Nephron (organoid): ENCODE results near the gene TPCN1.

Source experiments
- H3K27ac Mint-ChIP-seq, 3 experiments: 2 replicates each; pipeline ENCODE4 v1.8.0; 2020; ENCODE audit warnings: mixed read lengths in 3 of 3, mild to moderate bottlenecking in 2 of 3, moderate library complexity in 1 of 3
- H3K27me3 Mint-ChIP-seq: 2 replicates; pipeline ENCODE4 v1.8.0; 2021; ENCODE audit warnings: low read depth, mild to moderate bottlenecking, moderate library complexity, mixed read lengths
- H3K36me3 Mint-ChIP-seq: 2 replicates; pipeline ENCODE4 v1.8.0; 2020; ENCODE audit warnings: low read depth, mixed read lengths
- H3K4me1 Mint-ChIP-seq: 2 replicates; pipeline ENCODE4 v1.8.0; 2020; ENCODE audit warnings: mixed read lengths
- H3K4me3 Mint-ChIP-seq, 3 experiments: 2 replicates each; pipeline ENCODE4 v1.8.0; 2020; ENCODE audit warnings: mild to moderate bottlenecking in 3 of 3, mixed read lengths in 3 of 3, moderate library complexity in 2 of 3
- H3K9me3 Mint-ChIP-seq: 2 replicates; pipeline ENCODE4 v1.8.0; 2020; ENCODE audit warnings: mixed read lengths
- CTCF ChIP-seq, 3 experiments: fragments of 200-600 bp; sonication (generic); IDR thresholded peaks; one replicate each; pipeline ENCODE4 v1.5.0; 2021; ENCODE audit warnings: antibody characterized with exemption in 3 of 3; ENCODE audit not compliant: unreplicated experiment in 3 of 3

TPCN1 gene

GRCh38 chr12:113179023-113179422, 42.2 kb upstream of the TPCN1 start:
- peaks cover 6% of the 10 kb centered on the region for H3K9me3 Mint-ChIP-seq
- TF ChIP-seq CTCF (IDR thresholded peaks at IDR 0.05; ENCODE audit: unreplicated experiment in 3 of 3), result no peak
- H3K4me3 Mint-ChIP-seq, result no peak overlapping the region
- H3K27me3 Mint-ChIP-seq, result peaks cover 4% of the 10 kb centered on the region
- peaks cover 69% of the 10 kb centered on the region for H3K36me3 Mint-ChIP-seq
- no peaks in the 10 kb centered on the region for H3K4me1 Mint-ChIP-seq
- no peak overlapping the region for H3K27ac Mint-ChIP-seq

GRCh38 chr12:113180333-113180732, 40.9 kb upstream of the TPCN1 start:
- no peak for TF ChIP-seq CTCF (IDR thresholded peaks at IDR 0.05; ENCODE audit: unreplicated experiment in 3 of 3)
- H3K27me3 Mint-ChIP-seq, result peaks cover 4% of the 10 kb centered on the region
- no peak overlapping the region for H3K27ac Mint-ChIP-seq
- H3K9me3 Mint-ChIP-seq, result peaks cover 6% of the 10 kb centered on the region
- H3K36me3 Mint-ChIP-seq, result peaks cover 61% of the 10 kb centered on the region
- H3K4me3 Mint-ChIP-seq, result no peak overlapping the region
- peaks cover 4% of the 10 kb centered on the region for H3K4me1 Mint-ChIP-seq

- Mint-ChIP-seq H3K4me1 (peaks cover 12% of the 10 kb centered on the region), H3K27ac (no peak overlapping the region), H3K36me3 (peaks cover 52% of the 10 kb centered on the region), H3K27me3 (peaks cover 4% of the 10 kb centered on the region), H3K4me3 (peak overlapping the region in 2 of 3 experiments; percentile 32 to 71), H3K9me3 (peaks cover 6% of the 10 kb centered on the region)
- no peak for TF ChIP-seq CTCF (IDR thresholded peaks at IDR 0.05; ENCODE audit: unreplicated experiment in 3 of 3)
These were observed 39.3 kb upstream of the TPCN1 start for GRCh38 chr12:113181975-113182374.

GRCh38 chr12:113183030-113183589, 38.2 kb upstream of the TPCN1 start:
- Mint-ChIP-seq H3K9me3 (no peaks in the 10 kb centered on the region), H3K27ac (no peak overlapping the region), H3K4me1 (peaks cover 12% of the 10 kb centered on the region), H3K4me3 (peak overlapping the region; percentile 42 to 95 (median 58)), H3K27me3 (no peaks in the 10 kb centered on the region), H3K36me3 (peaks cover 46% of the 10 kb centered on the region)
- no peak for TF ChIP-seq CTCF (IDR thresholded peaks at IDR 0.05; ENCODE audit: unreplicated experiment in 3 of 3)

GRCh38 chr12:113184098-113184899, 37.0 kb upstream of the TPCN1 start:
- Mint-ChIP-seq H3K36me3 (peaks cover 38% of the 10 kb centered on the region), H3K4me3 (peak overlapping the region; percentile 89 to 99 (median 95)), H3K4me1 (peaks cover 12% of the 10 kb centered on the region), H3K27me3 (no peaks in the 10 kb centered on the region), H3K27ac (peak overlapping the region; percentile 95 to 99 (median 96)), H3K9me3 (no peaks in the 10 kb centered on the region)
- TF ChIP-seq CTCF (IDR thresholded peaks at IDR 0.05; ENCODE audit: unreplicated experiment in 3 of 3), result no peak

- no peak for TF ChIP-seq CTCF (IDR thresholded peaks at IDR 0.05; ENCODE audit: unreplicated experiment in 3 of 3)
- H3K4me3 Mint-ChIP-seq, result peak overlapping the region; percentile 89 to 99 (median 95)
- no peaks in the 10 kb centered on the region for H3K27me3 Mint-ChIP-seq
- H3K27ac Mint-ChIP-seq, result peak overlapping the region; percentile 95 to 99 (median 96)
- peaks cover 12% of the 10 kb centered on the region for H3K4me1 Mint-ChIP-seq
- no peaks in the 10 kb centered on the region for H3K9me3 Mint-ChIP-seq
- peaks cover 36% of the 10 kb centered on the region for H3K36me3 Mint-ChIP-seq
These were observed 36.4 kb upstream of the TPCN1 start for GRCh38 chr12:113184900-113185179.
